PC-3 (cell line): ENCODE results near the gene LAMC2.

ENCODE experiments used
- CTCF ChIP-seq: fragments of 300-600 bp; sonication (generic); conservative IDR thresholded peaks from 2 replicates; pipeline ENCODE4 v1.5.1; 2017; ENCODE audit warnings: antibody characterized with exemption, low read depth, mild to moderate bottlenecking, low read length
- EZH2 ChIP-seq: fragments of 300-600 bp; sonication (generic); IDR thresholded peaks from one replicate; pipeline ENCODE4 v1.6.1; 2017; ENCODE audit warnings: antibody characterized with exemption, mild to moderate bottlenecking, low read length; ENCODE audit not compliant: unreplicated experiment
- EZH2phosphoT487 ChIP-seq: fragments of 300-600 bp; sonication (generic); IDR thresholded peaks from 2 replicates; pipeline ENCODE4 v1.6.1; 2018; ENCODE audit warnings: mild to moderate bottlenecking, antibody characterized with exemption, low read length, borderline replicate concordance

GRCh38 chr1:183288583-183288982 is 102.5 kb downstream of the LAMC2 start:
- TF ChIP-seq CTCF (no peak), EZH2 (no peak), EZH2phosphoT487 (no peak)
